ENCODE measurements around the gene TREM2.

The TREM2 gene

DNA sequence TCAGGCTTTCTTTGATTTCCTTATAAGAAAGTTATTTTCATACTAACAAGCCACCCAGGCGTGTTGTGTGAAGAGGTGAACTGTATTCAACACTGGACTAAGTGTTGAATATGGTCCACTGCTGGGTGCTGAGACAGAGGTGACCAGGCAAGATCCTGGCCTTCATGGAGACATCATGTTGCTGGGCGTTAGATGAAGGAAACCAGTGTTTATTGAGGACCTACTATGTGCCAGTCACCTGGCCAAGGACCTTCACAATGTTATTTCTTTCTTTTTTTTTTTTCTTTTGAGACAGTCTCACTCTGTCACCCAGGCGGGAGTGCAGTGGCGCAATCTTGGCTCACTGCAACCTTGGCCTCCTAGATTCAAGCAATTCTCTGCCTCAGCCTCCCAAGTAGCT, 6.9 kb downstream of the TREM2 start:
- TF ChIP-seq, protein P1, sequence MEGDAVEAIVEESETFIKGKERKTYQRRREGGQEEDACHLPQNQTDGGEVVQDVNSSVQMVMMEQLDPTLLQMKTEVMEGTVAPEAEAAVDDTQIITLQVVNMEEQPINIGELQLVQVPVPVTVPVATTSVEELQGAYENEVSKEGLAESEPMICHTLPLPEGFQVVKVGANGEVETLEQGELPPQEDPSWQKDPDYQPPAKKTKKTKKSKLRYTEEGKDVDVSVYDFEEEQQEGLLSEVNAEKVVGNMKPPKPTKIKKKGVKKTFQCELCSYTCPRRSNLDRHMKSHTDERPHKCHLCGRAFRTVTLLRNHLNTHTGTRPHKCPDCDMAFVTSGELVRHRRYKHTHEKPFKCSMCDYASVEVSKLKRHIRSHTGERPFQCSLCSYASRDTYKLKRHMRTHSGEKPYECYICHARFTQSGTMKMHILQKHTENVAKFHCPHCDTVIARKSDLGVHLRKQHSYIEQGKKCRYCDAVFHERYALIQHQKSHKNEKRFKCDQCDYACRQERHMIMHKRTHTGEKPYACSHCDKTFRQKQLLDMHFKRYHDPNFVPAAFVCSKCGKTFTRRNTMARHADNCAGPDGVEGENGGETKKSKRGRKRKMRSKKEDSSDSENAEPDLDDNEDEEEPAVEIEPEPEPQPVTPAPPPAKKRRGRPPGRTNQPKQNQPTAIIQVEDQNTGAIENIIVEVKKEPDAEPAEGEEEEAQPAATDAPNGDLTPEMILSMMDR (IDR thresholded peaks at IDR 0.05; ENCODE audit: insufficient read depth, low read depth, low read length, missing control alignments): no peak
- no peak for DNase-seq (ENCODE audit: low read depth)
- no peak overlapping the region for H3K4me3 ChIP-seq (ENCODE audit: low read length)

GRCh38 chr6:41155132-41155805, 7.6 kb downstream of the TREM2 start:
- DNase-seq (ENCODE audit: low read depth): no peak
- no peak overlapping the region for H3K4me3 ChIP-seq (ENCODE audit: low read length)
- TF ChIP-seq, protein P1 (IDR thresholded peaks at IDR 0.05; ENCODE audit: insufficient read depth, low read depth, low read length, missing control alignments): no peak

- no peak within 1 kb of the TSS for H3K4me3 ChIP-seq (ENCODE audit: low read length)
- TF ChIP-seq, protein P1 (IDR thresholded peaks at IDR 0.05; ENCODE audit: insufficient read depth, low read depth, low read length, missing control alignments): no peak
- peak; percentile 39 for DNase-seq (ENCODE audit: low read depth)
Observed at GRCh38 chr6:41153992-41154625, 8.8 kb downstream of the TREM2 start, which contains the start of gene TREML1. TSS of gene TREML1 (minus strand) at chr6:41154347. CDS start at chr6:41154288, 59 bp downstream.

DNA sequence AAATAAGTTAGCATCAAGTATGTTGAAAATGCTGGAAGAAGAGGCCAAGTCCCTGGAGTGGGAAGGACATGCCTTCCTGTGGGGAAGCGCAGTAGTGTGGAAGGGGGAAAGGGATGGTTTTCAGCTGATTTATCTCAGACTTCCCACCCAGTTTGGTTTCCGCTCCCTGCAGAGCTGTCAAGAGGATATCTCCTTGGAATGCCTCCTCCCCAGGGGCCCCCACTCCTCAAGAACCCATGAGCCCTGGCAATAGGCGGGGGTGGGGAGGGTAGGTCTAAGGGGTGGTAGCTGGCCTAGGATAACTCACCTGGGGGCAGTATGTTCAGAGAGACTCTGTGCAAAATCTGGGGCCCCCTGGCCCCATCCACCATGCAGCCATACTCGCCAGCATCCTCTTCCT, 9.5 kb downstream of the TREM2 start:
- TF ChIP-seq, protein P1 (IDR thresholded peaks at IDR 0.05; ENCODE audit: insufficient read depth, low read depth, low read length, missing control alignments): no peak

GRCh38 chr6:41150671-41151070, 12.2 kb downstream of the TREM2 start:
- TF ChIP-seq, protein P1 (IDR thresholded peaks at IDR 0.05; ENCODE audit: insufficient read depth, low read depth, low read length, missing control alignments): peak; percentile 14
- peak; percentile 19 for DNase-seq (ENCODE audit: low read depth)
- no peak overlapping the region for H3K4me3 ChIP-seq (ENCODE audit: low read length)

More for the DNA sequence above, 9.5 kb downstream of the TREM2 start:
- DNase-seq (ENCODE audit: low read depth): no peak
- H3K4me3 ChIP-seq (ENCODE audit: low read length): no peak overlapping the region

DNA sequence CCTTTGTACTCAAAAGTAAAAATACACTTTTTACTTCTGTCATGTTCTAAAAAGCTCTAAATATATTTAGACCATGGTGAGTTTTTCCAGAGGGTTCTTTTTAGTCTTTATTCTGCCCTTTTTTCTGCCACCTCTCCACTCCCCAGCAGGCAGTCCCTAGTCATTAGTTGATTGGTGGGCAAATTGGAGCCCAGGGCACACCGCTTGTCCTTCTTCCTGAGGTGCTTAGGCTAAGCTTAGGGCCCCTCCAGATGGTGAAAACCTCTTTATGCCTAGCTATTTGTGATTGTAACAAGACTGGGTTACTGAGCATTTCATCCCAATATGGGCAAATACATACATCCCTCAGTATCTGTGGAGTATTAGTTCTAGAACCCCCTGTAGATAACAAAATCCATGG, 15.0 kb downstream of the TREM2 start:
- DNase-seq (ENCODE audit: low read depth): no peak
- TF ChIP-seq, protein P1 (IDR thresholded peaks at IDR 0.05; ENCODE audit: insufficient read depth, low read depth, low read length, missing control alignments): no peak
- no peak overlapping the region for H3K4me3 ChIP-seq (ENCODE audit: low read length)

Data from epithelial cell of esophagus (primary cell).